HG03139 (cell line): ENCODE data around the gene ARFIP1.
"Not testable (repeated sequence)": the region's sequence is repeated elsewhere in the genome, so short reads cannot be mapped to it uniquely, and the experiment has no call there.

ENCODE experiments used
- ATAC-seq: cut with Tn5 transposase; IDR thresholded peaks from one replicate; pipeline ENCODE4 v1.9.1; 2021; ENCODE audit not compliant: unreplicated experiment

Gene ARFIP1

DNA sequence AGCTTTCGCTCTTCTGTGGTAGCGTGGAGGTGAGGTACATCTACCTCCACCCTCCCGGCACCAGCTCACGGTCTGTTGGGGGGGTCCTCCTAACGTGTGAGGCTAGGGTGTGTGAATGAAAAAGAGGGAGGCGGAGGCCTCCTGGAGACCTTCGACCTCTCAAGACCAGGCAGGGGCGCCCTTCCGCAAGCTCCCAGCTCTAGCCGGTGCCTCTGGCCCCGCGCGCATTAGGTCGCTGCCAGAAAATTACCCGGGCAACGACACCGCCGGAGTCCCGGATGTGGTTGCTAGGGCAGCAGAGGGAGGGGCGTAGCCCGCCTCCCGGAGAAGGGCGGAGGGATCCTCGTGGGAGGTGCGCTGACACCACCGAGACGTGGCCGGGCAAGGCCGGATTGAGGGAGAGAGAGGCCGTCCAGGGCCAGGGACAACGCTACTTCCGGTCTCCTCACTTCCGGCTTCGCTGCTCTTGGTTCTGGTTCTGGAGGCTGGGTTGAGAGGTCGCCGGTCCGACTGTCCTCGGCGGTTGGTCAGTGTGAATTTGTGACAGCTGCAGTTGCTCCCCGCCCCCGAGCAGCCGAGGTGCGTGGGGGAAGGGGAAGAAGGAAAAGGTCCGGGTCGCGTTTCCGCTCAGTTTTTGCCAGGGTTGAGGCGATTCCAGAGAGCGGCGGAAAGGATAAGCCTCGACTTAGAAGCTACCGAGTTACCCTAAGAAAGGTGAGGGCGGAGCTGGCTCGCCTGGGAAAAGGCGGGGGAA lies at the start of gene ARFIP1, which contains the start of gene TIGD4:
Gene ARFIP1, plus strand, starts transcription at position 442 of the 754 bp plus-strand sequence. CDS start 49,680 bp downstream, outside the sequence.
Gene TIGD4, minus strand, starts transcription at position 218 of the 754 bp plus-strand sequence. CDS start 8,726 bp downstream, outside the sequence.
- ATAC-seq: peak; percentile 94

GRCh38 chr4:152731997-152732396 lies 47.8 kb upstream of the ARFIP1 start:
- ATAC-seq: no peak

DNA sequence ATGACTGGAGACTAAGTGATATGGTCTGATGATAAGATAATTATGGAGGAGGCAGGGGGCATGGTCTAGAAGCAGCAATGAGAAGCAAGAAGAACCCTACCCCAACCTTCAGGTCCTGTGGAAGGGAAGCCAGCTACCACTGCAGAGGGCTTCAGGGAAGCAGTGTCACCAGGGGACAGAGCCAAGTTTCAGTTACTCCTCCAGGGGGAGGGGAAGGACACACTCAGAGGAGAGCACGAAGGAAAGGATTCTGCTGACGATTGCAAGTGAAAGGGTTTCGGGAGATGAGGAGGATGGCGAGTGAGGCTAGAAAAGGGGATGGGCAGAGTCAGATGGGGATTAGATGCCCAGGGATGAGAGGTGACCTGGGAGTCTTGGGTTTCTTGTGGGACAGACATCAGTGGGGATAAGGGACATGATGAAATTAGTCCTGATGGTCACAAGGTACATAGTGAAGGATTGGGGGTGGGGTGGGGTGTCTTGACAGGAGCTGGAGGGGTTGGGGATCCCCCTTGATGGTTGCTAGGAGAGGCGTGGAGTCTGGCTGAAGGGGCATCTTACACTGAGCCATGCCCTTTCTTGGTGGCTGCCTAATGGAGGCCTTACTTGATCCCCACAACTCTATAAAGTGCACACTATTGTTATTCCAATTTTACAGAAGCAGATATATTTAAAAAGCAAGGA lies 45.6 kb upstream of the ARFIP1 start:
- ATAC-seq: no peak

- no peak for ATAC-seq
Observed at GRCh38 chr4:152734699-152735050, 45.1 kb upstream of the ARFIP1 start.

- no peak for ATAC-seq
Observed at GRCh38 chr4:152735396-152735859, 44.3 kb upstream of the ARFIP1 start.

GRCh38 chr4:152735906-152736305 lies 43.8 kb upstream of the ARFIP1 start:
- no peak for ATAC-seq

DNA sequence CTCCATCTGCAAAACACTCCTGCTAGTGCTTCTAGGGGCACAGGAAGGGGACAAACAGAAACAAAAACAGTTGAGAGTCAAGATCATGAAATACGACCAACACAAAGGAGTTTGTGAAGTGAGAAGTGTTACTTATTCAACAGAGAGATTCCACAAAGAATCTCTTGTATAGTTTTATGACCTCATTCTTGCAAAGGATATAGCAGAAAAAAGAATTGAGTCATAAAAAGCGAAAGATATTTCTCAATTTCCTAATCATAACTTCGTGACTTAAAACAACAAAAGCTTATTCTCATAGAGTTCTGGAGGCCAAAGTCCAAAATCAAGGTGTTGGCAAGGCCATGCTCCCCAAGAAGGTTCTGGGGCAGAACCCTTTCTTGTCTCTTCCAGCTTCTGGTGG lies 40.9 kb upstream of the ARFIP1 start:
- ATAC-seq: no peak

- no peak for ATAC-seq
Observed at GRCh38 chr4:152747444-152747843, 32.3 kb upstream of the ARFIP1 start.

DNA sequence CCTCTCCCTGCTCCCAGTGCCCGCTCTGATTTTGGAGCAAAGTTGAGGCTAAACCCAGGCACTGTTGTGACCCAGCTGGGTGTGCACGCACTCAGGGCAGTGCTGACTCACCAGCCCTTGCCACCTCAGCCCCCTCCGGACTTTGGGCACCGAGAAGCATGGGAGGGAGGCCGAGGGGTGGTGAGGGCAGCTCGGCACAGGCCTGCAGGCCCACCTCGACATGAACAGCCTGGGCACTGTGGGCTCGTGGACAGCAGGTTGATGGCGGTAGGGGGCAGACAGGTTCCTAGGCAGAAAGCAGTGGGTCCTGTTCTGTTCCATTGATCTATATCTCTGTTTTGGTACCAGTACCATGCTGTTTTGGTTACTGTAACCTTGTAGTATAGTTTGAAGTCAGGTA lies 31.1 kb upstream of the ARFIP1 start:
- ATAC-seq: no peak

DNA sequence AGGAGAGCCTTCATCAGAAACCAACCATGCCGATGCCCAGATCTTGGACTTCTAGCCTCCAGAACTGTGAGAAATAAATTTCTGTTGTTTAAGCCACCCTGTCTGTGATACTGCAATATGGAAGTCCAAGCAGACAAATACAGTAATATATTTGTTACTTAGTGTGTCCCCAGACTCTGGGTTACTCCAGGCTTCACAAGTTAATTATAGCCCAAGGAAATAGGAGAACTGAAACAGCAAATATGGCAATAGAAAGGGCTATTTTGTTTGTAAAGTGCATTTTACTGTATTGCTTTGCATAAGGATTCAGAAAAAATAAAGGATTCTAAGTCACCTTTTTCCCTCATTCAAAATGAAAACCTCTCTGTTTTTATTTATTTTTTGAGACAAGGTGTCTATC lies 16.0 kb upstream of the ARFIP1 start:
- no peak for ATAC-seq

DNA sequence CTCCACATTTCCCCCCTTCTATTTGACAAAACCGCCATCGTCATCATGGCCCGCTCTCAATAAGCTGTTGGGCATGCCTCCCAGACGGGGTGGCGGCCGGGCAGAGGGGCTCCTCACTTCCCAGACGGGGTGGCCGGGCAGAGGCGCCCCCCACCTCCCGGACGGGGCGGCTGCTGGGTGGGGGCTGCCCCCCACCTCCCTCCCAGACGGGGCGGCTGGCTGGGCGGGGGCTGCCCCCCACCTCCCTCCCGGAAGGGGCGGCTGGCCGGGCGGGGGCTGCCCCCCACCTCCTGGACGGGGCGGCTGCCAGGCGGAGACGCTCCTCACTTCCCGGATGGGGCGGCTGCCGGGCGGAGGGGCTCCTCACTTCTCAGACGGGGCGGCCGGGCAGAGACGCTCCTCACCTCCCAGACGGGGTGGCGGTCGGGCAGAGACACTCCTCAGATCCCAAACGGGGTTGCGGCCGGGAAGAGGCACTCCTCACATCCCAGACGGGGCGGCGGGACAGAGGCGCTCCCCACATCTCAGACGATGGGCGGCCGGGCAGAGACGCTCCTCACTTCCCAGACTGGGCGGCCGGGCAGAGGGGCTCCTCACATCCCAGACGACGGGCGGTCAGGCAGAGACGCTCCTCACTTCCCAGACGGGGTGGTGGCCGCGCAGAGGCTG lies 14.6 kb upstream of the ARFIP1 start:
- not testable (repeated sequence) for ATAC-seq

GRCh38 chr4:152771741-152772533 lies 7.8 kb upstream of the ARFIP1 start:
- no peak for ATAC-seq

DNA sequence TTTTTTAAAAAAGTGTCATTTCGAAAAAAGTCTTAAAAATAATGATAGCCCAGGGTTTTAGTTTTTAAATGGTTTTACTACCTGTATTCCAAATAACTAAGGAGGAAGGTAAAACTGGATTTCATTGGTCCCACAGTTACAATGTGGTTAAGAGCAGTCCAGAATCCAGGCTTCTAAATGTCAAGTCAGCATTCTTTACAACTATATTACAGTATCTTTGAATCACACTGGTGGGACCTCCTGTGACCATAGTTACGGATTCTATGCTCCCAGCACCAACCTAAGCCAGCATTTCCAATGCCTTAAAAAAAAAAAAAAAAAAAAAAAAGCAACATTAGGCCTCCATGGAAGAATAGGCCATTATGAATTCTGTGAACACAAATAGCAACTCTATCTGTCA lies 6.4 kb upstream of the ARFIP1 start:
- ATAC-seq: no peak

- no peak for ATAC-seq
Observed at GRCh38 chr4:152773953-152774352, 5.8 kb upstream of the ARFIP1 start.

DNA sequence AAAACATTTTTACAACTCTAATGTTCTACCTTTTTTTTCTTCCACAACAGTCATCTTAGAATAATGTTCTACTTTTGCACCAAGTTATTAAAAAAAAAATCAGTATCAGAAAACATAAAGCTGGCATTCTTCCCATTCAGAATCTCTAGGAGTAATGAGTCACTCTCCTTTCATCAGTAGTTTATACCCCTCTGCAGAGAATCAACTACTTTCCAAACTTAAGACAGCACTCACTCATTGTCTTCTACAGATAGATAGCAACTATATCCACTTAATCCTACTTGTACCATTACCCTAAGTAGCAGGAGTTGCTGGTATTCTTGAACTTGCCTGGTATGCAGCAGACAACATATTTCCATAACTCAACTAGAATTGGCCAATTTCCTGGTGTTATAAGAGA lies 3.4 kb upstream of the ARFIP1 start:
- no peak for ATAC-seq

DNA sequence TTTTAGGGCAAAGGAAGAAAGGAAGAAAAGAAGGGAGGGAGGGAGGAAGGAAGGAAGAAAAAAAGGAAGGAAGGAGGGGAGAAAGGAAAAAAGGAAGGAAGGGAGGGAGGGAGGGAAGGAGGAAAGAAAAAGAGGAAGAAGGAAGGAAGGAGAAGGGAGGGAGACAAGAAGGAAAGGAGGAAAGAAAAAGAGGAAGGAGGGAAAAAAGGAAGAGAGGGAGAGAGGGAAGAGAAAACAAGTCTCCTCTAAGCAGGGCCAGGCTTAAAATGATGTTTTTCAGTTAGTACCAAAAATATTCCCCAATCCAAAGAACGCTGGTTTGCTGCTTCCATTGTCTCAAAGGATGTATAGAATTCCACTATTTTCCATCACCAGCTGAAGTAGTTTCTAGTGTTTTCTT lies 2.3 kb upstream of the ARFIP1 start:
- no peak for ATAC-seq

- ATAC-seq: no peak
Observed at GRCh38 chr4:152778656-152779512, 870 bp upstream of the ARFIP1 start.

DNA sequence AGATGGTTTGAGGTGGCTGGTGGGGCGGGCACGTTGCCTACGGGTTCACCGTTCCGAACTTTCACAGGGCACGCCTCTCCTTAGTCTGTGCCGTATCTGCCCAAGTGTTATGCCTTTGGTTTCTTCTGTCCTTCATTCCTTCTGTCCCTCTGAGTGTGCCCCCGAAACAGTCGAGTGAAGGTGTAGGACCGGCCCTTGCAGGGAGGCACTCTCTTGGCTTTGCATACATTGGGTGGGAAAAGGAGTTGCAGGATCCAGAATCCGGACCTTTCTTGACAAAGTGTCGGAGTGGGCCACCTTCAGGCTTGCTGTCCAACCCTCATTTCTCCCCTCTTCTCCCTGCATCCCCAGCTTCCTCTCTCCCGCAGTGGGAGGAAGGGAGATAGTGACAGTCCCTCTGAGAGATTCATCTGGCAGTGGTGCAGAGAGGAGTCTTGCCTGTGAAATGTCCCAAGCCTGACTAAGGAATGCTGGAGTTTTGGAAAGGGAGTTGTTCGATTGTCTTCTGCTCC lies 569 bp downstream of the ARFIP1 start:
- peak; percentile 20 for ATAC-seq

DNA sequence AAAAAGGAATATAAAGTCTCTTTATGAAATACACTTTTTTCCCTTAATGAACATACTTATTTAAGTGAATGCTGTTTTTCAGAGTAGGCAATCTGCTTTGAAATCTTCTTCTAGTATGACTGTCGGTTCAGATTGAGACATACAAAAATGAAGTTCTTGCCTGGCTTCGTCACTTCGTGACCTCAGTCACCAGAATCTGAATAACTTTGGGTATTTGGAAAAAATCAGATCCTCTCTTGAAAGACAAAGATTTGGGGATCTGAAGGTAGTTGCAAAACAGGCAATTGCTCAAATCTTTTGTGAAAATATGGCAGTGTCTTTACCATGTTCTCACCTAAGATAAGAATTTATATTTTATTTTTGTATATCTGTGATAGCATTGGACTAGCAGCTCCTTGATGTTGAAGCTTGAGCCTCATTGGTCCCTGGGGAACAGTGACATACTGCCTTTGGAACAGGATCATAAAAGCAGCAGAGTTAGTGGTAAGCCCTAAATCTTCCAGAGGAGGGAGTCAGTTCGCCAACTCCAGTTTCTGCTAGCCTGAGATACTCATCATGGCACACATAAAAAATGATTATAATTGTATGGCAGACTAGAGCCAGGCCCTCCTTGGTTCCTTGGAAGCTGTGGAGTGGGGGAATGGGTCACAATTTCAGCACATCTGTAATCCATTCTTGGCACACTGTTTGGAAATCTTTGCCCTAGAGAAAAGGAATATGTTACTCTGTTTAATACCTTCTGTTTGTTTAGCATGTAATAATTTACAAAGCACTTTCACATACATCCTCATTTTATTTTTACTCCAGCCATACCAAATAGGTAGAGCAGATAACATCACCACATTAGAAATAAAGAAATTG lies 5.0 kb downstream of the ARFIP1 start:
- no peak for ATAC-seq
